H9 (cell line): ENCODE results near the gene MEIS2. TPM values are rescaled to one million over a fixed set of nuclear protein-coding genes. Genes with fewer than 3 reads are reported as not detected.

Experiments
- DNase-seq: peaks from one replicate; pipeline ENCODE4 v3.0.0-alpha.2; 2017
- H2AFZ ChIP-seq: one replicate; pipeline ENCODE4 v1.6.1; 2013; ENCODE audit warnings: mild to moderate bottlenecking, low read length, control low read depth, moderate library complexity
- H2AK5ac ChIP-seq: 2 replicates; pipeline ENCODE4 v1.6.1; 2013; ENCODE audit warnings: low read length, control low read depth, mixed read lengths; ENCODE audit not compliant: insufficient read length
- H2BK120ac ChIP-seq: one replicate; pipeline ENCODE4 v1.6.1; 2013; ENCODE audit warnings: low read depth, mild to moderate bottlenecking, low read length, control low read depth, inconsistent platforms; ENCODE audit not compliant: poor library complexity, severe bottlenecking
- H2BK12ac ChIP-seq: 2 replicates; pipeline ENCODE4 v1.6.1; 2013; ENCODE audit warnings: low read length, control low read depth, mixed read lengths, low read depth; ENCODE audit not compliant: insufficient read length
- H2BK15ac ChIP-seq: 2 replicates; pipeline ENCODE4 v1.6.1; 2013; ENCODE audit warnings: low read depth, low read length, control low read depth
- H2BK20ac ChIP-seq: one replicate; pipeline ENCODE4 v1.6.1; 2013; ENCODE audit warnings: low read depth, mild to moderate bottlenecking, low read length, control low read depth, inconsistent platforms; ENCODE audit not compliant: poor library complexity, severe bottlenecking
- H2BK5ac ChIP-seq: 2 replicates; pipeline ENCODE4 v1.6.1; 2013; ENCODE audit warnings: low read length, control low read depth, mixed read lengths; ENCODE audit not compliant: insufficient read length
- H3K14ac ChIP-seq: 2 replicates; pipeline ENCODE4 v1.6.1; 2013; ENCODE audit warnings: low read length, control low read depth; ENCODE audit not compliant: insufficient read depth
- H3K18ac ChIP-seq: 2 replicates; pipeline ENCODE4 v1.6.1; 2013; ENCODE audit warnings: low read depth, mild to moderate bottlenecking, mixed read lengths, low read length, control low read depth; ENCODE audit not compliant: insufficient read length
- H3K23ac ChIP-seq: 2 replicates; pipeline ENCODE4 v1.6.1; 2013; ENCODE audit warnings: low read length, control low read depth, mixed read lengths, low read depth; ENCODE audit not compliant: insufficient read length
- H3K23me2 ChIP-seq: 2 replicates; pipeline ENCODE4 v1.6.1; 2013; ENCODE audit warnings: low read depth, mild to moderate bottlenecking, mixed read lengths, low read length, control low read depth; ENCODE audit not compliant: insufficient read length, poor library complexity, severe bottlenecking
- H3K27ac ChIP-seq: 2 replicates; pipeline ENCODE4 v1.5.1; 2013; ENCODE audit warnings: low read length, control low read depth, mixed read lengths, low read depth; ENCODE audit not compliant: insufficient read length
- H3K27me3 ChIP-seq: 2 replicates; pipeline ENCODE4 v1.6.1; 2013; ENCODE audit warnings: low read length, control low read depth, inconsistent platforms; ENCODE audit not compliant: insufficient read depth
- H3K4ac ChIP-seq: 2 replicates; pipeline ENCODE4 v1.6.1; 2013; ENCODE audit warnings: low read depth, mild to moderate bottlenecking, control low read depth, inconsistent platforms, low read length, moderate library complexity
- H3K4me1 ChIP-seq: 2 replicates; pipeline ENCODE4 v1.6.1; 2013; ENCODE audit warnings: low read length, control low read depth, inconsistent platforms; ENCODE audit not compliant: insufficient read depth
- H3K4me2 ChIP-seq: 2 replicates; pipeline ENCODE4 v1.6.1; 2013; ENCODE audit warnings: low read length, control low read depth, mixed read lengths; ENCODE audit not compliant: insufficient read length, insufficient read depth
- H3K56ac ChIP-seq: 2 replicates; pipeline ENCODE4 v1.6.1; 2013; ENCODE audit warnings: low read depth, mild to moderate bottlenecking, mixed read lengths, low read length, control low read depth; ENCODE audit not compliant: insufficient read length
- H3K79me1 ChIP-seq: 2 replicates; pipeline ENCODE4 v1.6.1; 2013; ENCODE audit warnings: low read depth, mild to moderate bottlenecking, moderate library complexity, low read length, control low read depth, inconsistent platforms; ENCODE audit not compliant: insufficient read depth, poor library complexity, severe bottlenecking
- H3K79me2 ChIP-seq: 2 replicates; pipeline ENCODE4 v1.6.1; 2013; ENCODE audit warnings: low read length, control low read depth, inconsistent platforms; ENCODE audit not compliant: insufficient read depth
- H3K9ac ChIP-seq: 2 replicates; pipeline ENCODE4 v1.6.1; 2013; ENCODE audit warnings: low read length, control low read depth, mixed read lengths; ENCODE audit not compliant: insufficient read length; ENCODE audit errors: extremely low read depth
- H3K9me3 ChIP-seq: one replicate; pipeline ENCODE4 v1.6.1; 2013; ENCODE audit warnings: low read depth, low read length, inconsistent platforms; ENCODE audit not compliant: control insufficient read depth
- H3T11ph ChIP-seq: one replicate; pipeline ENCODE4 v1.6.1; 2013; ENCODE audit warnings: mild to moderate bottlenecking, low read length, control low read depth, inconsistent platforms
- H4K20me1 ChIP-seq: one replicate; pipeline ENCODE4 v1.6.1; 2013; ENCODE audit not compliant: control insufficient read depth, insufficient read length, insufficient read depth
- H4K5ac ChIP-seq: 2 replicates; pipeline ENCODE4 v1.6.1; 2013; ENCODE audit warnings: low read depth, mild to moderate bottlenecking, mixed read lengths, low read length, control low read depth; ENCODE audit not compliant: insufficient read length
- H4K8ac ChIP-seq: replicated peaks from 2 replicates; pipeline ENCODE4 v1.6.1; 2013; ENCODE audit warnings: low read length, control low read depth, mixed read lengths, low read depth; ENCODE audit not compliant: insufficient read length
- H4K91ac ChIP-seq: 2 replicates; pipeline ENCODE4 v1.6.1; 2013; ENCODE audit warnings: low read depth, mild to moderate bottlenecking, moderate library complexity, mixed read lengths, low read length, control low read depth; ENCODE audit not compliant: insufficient read length
- H3K27ac Mint-ChIP-seq, 3 experiments: 2 replicates in 2 of 3; 3 replicates in 1 of 3; pipeline ENCODE4 v1.8.0; 2020 to 2021; ENCODE audit warnings: mixed read lengths in 3 of 3, mild to moderate bottlenecking in 1 of 3, moderate library complexity in 1 of 3
- H3K27me3 Mint-ChIP-seq: 2 replicates; pipeline ENCODE4 v1.8.0; 2021; ENCODE audit warnings: low read depth, mild to moderate bottlenecking, moderate library complexity, mixed read lengths
- H3K36me3 Mint-ChIP-seq, 3 experiments: 2 replicates in 2 of 3; 3 replicates in 1 of 3; pipeline ENCODE4 v1.8.0; 2020 to 2021; ENCODE audit warnings: low read depth in 3 of 3, mixed read lengths in 3 of 3; ENCODE audit not compliant: insufficient read depth in 1 of 3
- H3K4me1 Mint-ChIP-seq, 2 experiments: 2 replicates each; pipeline ENCODE4 v1.8.0; 2020; ENCODE audit warnings: mixed read lengths in 2 of 2
- H3K4me3 Mint-ChIP-seq, 2 experiments: 2 replicates in 1 of 2; 3 replicates in 1 of 2; pipeline ENCODE4 v1.8.0; 2020 to 2021; ENCODE audit warnings: mild to moderate bottlenecking in 2 of 2, mixed read lengths in 2 of 2, moderate library complexity in 1 of 2
- H3K9me3 Mint-ChIP-seq, 2 experiments: 2 replicates in 1 of 2; 3 replicates in 1 of 2; pipeline ENCODE4 v1.8.0; 2020; ENCODE audit warnings: mild to moderate bottlenecking in 2 of 2, mixed read lengths in 2 of 2, moderate library complexity in 1 of 2
- CTCF ChIP-seq: fragments of 200-600 bp; sonication (generic); conservative IDR thresholded peaks from 3 replicates; pipeline ENCODE4 v1.8.0; 2021; ENCODE audit warnings: antibody characterized with exemption, mild to moderate bottlenecking
- WGBS: extraction: QIAGEN DNeasy Blood & Tissue Kit; methylation state at CpG from one replicate; pipeline ENCODE4 v1.1.7; 2013; ENCODE audit warnings: missing lambda C conversion rate, low lambda C conversion rate, mixed read lengths; ENCODE audit not compliant: insufficient read length; ENCODE audit errors: extremely low coverage; 5-methylcytosine and 5-hydroxymethylcytosine counted together
- total RNA-seq: library from RNA; stranded (reverse); gene quantifications from 2 replicates; pipeline ENCODE4 v1.2.1, GENCODE V29; 2021

MEIS2 gene
- total RNA-seq, 1 experiment from 2014 or later: 0.35 TPM

- Histone ChIP-seq H3K23me2 (no peaks in the 10 kb centered on the region), H3K56ac (no peak overlapping the region), H3K4ac (no peak overlapping the region), H3K27me3 (no peaks in the 10 kb centered on the region), H3K79me1 (no peaks in the 10 kb centered on the region), H2BK12ac (no peak overlapping the region), H3K27ac (no peak overlapping the region), H3K4me1 (no peaks in the 10 kb centered on the region), H3K18ac (no peak overlapping the region), H3K79me2 (no peaks in the 10 kb centered on the region), H4K91ac (no peak overlapping the region), H2BK20ac (no peak overlapping the region), H4K8ac (no peak overlapping the region), H3K9ac (no peak overlapping the region), H2AFZ (no peak overlapping the region), H2BK5ac (no peak overlapping the region), H4K20me1 (no peaks in the 10 kb centered on the region), H4K5ac (no peak overlapping the region), H2BK15ac (no peak overlapping the region), H2AK5ac (no peak overlapping the region), H3T11ph (no peak overlapping the region), H3K23ac (no peak overlapping the region), H3K14ac (no peak overlapping the region), H2BK120ac (no peak overlapping the region), H3K4me2 (no peak overlapping the region), H3K9me3 (no peaks in the 10 kb centered on the region)
- Mint-ChIP-seq H3K4me1 (peaks cover 8 to 13% of the 10 kb centered on the region in 2 experiments), H3K36me3 (no peaks in the 10 kb centered on the region; a peak in 1 of 7 replicates), H3K4me3 (no peak overlapping the region), H3K27ac (no peak overlapping the region), H3K27me3 (no peaks in the 10 kb centered on the region), H3K9me3 (no peaks in the 10 kb centered on the region)
- WGBS: no CpG with 5 or more reads among the region's 1 CpG
- no peak for DNase-seq
- TF ChIP-seq CTCF: no peak
These were observed 91.1 kb downstream of the MEIS2 start for GRCh38 chr15:37009288-37009687.
